GM18505 (cell line): ENCODE measurements around the gene NLRP8.
"Not testable (repeated sequence)": the region's sequence is repeated elsewhere in the genome, so short reads cannot be mapped to it uniquely, and the experiment has no call there.

Source experiments
- ATAC-seq: cut with Tn5 transposase; IDR thresholded peaks from one replicate; pipeline ENCODE4 v1.9.1; 2021; ENCODE audit not compliant: unreplicated experiment
- POLR2A ChIP-seq: IDR thresholded peaks from 4 replicates; pipeline ENCODE4 v1.6.1; 2011; ENCODE audit warnings: borderline replicate concordance; ENCODE audit not compliant: insufficient read depth, insufficient read length; ENCODE audit errors: extremely low read depth

Gene NLRP8

DNA sequence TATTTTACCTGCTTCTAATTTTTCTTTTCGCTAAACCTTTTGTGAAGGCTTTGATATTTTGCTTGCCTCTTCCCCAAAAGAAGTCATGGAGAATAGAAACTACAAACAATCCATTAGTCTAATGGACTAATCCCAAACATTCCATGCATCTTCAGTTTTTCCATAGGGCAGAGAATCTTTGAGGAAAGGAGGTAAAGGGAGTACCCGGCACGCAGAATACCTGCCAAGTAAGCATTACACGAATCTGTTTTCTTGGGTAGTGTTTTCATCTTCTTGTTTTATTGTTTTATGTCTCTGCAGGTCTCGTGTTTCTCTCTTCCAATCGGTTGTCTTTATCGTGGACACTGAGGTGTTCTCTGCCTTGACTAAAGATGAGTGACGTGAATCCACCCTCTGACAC is at the start of gene NLRP8:
Gene NLRP8 (plus strand): TSS at position 301 of the 400 bp plus-strand sequence.
- no peak for ATAC-seq
- TF ChIP-seq POLR2A: no peak

DNA sequence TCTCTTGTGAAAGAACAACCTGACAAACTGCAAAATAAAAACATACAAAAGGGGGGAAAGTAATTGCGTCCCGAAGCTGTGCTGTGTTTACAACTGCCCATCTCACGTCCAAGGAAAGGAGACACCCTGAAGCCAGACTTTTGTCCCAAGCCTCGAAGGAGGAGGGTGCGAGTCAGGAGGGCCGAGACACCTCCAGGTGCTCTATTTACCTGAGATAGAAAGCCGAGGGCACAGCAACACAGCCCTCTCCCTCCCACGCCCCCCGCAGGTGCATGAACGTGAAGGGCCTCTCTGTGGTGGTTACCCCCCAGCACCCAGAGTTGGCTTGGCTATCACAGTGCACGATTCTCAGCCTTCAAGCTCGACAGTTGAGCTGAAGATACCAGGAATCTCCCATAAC is 48.7 kb upstream of the NLRP8 start:
- no peak for ATAC-seq
- no peak for TF ChIP-seq POLR2A

DNA sequence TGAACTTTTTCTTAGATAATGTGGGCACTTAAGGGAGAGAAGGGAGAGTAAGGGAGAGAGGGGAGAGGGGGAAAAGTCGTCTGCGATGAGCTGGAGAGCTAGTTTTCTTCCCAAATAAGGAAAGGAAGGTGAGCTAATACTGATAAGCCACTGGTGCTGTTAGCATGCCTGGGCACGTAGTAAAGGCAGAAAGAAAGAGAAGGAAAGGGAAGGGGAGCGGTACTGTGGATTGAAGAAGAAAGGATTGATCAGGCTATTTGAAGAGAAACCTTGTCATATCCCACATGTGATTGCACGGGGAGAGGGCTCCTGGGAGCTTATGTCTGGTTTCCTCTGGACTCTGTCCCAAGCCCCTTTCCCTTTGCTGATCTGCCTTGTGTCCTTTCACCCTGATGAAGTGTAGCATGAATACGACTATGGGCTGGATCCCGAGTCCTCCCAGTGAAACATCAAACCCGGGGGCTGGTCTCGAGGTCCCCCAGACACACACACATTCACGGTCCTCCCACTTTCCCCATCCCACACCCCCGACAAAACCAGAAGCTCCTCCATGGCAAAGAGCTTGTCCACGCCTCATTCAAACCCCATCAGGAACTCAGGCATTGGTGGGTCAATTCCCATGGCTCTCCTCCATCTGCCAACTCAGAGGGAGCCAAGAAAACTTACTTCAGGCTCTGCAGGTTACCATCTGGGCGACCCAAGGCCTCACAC is 46.1 kb upstream of the NLRP8 start:
- TF ChIP-seq POLR2A: no peak
- ATAC-seq: no peak

DNA sequence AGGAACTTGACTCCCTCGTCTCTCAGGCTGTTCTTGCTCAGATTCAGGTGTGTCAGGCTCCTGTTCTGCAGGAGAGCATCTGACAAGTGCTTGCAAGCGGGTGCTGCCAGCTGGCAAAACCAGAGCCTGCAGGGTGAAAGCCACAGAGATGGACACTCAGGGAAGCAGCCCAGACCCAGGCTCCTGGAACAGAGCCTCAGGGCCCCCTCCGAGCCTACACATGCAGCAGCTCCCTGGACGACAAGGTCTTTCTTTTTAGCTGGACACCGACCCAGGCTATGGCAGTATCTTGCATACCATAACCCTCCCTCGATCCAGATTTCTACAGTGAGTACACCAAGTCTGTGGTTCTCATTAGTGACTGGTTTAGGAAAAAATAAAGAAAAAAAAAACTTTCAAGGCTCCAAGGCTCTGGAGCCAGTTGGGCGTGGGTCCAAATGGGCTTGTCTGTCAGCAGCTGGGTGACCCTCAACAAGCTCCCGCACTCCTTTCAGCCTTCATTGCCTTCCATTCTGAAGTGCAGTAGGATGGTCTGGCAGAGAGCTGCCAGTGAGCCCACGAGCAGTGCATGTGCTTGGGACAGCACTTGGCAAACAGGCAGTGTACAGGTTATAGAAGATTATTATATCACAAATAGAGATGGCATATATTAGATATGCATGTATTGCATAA is 45.4 kb upstream of the NLRP8 start:
- ATAC-seq: no peak
- no peak for TF ChIP-seq POLR2A

DNA sequence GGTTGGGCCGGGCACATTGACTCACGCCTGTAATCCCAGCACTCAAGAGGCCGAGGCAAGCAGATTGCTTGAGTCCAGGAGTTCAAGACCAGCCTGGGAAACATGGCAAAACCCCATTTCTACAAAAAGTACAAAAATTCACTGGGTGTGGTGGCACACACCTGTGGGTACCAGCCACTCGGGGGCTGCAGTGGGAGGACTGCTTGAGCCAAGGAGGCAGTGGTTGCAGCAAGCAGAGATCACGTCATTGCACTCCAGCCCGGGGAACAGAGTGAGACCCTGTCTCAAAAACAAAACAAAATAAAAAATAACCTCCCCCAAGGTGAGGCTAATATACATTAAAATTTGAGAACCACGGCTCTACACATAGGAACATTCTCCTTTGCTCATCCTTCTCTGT is 40.3 kb upstream of the NLRP8 start:
- ATAC-seq: no peak
- TF ChIP-seq POLR2A: no peak

DNA sequence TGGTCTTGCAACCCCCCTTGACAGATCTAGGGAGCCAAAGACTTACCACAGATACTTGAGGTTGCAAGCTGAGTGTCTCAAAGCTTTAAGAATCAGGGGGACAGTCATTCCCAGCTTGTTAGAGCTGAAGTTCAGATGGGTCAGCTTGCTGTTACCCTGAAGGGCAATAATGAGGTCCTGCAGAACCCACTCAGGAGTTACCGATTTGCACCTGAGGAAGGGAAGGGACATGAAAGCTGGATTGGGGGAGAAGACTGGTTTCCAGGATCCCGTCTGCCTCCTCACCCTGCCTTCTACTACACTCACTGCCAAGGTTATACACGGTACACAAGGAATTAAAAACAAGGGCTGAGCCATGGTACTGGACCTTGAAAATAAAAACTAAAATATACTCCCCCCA is 39.9 kb upstream of the NLRP8 start:
- ATAC-seq: no peak
- TF ChIP-seq POLR2A: no peak

DNA sequence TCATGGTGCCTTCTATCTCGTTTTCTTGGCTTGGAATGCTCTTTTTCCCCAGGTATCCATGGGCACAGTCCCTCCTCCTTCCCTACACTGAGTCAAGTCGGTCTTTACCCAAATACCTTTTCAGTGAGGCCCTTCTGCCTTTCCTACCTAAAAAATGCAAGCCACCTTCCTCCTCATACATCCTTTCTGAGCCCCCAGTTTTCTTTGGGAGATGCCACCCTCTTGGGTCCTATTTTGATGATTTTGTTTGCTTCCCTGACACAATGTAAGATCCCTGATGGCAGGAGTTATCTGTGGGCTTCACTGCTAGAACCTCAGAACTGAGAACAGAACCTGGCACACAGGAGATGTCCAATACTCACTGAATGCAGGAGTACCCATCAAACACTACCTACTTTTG is 37.8 kb upstream of the NLRP8 start:
- ATAC-seq: no peak
- TF ChIP-seq POLR2A: no peak

DNA sequence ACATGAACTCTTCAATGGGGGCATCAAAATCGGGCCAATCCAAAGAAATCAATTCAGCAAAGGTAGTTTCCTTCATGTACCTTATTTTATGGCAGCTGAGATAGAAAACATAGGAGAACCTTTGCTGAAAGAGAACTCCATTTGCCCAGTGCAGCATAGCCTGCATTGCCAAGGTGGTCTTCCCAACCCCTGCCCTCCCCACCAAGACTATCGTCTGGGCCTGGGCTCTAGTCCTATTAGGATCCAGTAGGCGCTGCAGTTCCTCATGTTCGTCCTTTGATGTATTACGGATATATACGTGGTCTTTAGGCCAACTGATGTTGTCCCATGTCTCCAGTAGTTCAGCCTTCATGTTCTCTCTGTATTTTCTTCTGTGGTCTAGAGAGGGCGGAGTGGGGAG is 34.7 kb upstream of the NLRP8 start:
- TF ChIP-seq POLR2A: no peak
- no peak for ATAC-seq

DNA sequence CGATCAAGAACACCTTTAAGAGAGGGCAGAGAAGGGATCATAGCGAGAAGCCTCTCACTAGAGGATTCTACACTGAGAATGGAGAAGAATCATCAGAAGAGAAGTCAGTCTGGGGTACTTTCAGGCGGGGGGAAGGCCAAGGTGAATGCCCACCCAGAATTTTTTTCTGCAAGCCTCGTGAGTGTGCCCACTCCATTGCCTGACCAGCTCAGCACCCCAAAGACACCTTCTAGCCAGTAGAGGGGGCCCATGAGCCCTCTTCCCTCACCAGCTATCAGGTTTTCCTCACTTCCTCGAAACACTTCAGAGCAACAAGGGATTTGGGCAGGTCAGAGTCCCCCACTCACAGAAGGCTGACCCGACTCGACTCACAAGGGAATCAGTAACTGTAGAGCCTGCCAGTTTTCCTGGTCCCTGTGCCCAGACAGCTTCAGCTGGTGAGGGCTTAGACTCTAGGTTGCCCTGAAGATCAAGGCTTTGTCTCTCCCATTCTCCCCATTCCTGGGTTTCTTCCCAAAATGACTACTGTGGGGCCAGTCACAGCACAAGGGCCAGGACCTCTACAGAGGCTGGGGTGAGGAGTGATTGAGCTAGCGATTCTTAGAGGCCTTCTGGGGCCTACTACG is 33.9 kb upstream of the NLRP8 start:
- no peak for ATAC-seq
- TF ChIP-seq POLR2A: no peak

DNA sequence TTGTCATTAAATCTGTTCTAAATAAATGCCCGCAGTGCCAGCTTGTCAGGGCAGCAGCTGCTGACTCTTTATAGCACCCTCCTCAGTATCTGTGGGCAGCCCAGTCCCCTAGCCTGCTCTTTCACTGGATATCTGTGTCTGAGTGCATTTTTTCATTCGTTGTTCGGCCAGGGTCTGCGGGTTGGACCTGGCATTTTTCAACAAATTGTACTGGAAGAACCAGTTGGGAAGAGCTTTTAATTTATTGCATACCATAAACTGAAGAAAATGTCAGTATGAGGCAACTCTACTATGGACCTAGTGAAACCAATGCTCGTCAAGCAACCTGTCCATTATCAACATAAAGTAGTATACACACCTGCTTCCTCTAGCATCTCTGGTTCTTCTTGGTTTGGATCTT is 24.1 kb upstream of the NLRP8 start:
- no peak for TF ChIP-seq POLR2A
- no peak for ATAC-seq

DNA sequence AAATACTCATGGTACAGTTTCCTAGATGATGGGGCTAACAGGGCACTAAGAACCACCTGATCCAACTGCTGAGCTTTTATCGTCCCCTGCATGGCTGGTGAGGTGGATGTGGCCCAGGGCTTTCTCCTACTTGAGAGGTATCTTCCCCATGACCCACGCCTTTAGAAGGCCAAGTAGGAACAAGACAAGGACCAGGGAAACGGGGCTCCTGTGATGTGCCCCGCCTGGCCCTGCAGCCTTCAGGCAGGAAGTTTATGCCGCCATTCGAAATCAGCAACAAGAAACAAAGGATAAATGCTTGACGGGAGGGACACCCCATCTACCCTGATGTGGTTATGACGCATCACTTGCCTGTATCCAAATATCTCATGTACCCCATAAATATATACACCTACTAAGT is 19.6 kb upstream of the NLRP8 start:
- no peak for ATAC-seq
- no peak for TF ChIP-seq POLR2A

DNA sequence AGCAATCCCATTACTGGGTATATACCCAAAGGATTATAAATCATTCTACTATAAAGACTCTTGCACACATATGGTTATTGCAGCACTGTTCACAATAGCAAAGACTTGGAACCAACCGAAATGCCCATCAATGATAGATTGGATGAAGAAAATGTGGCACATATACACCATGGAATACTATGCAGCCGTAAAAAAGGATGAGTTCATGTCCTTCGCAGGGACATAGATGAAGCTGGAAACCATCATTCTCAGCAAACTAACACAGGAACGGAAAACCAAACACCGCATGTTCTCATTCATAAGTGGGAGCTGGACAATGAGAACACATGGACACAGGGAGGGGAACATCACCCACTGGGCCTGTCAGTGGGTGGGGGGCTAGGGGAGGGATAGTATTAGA is 18.4 kb upstream of the NLRP8 start:
- not testable (repeated sequence) for ATAC-seq

DNA sequence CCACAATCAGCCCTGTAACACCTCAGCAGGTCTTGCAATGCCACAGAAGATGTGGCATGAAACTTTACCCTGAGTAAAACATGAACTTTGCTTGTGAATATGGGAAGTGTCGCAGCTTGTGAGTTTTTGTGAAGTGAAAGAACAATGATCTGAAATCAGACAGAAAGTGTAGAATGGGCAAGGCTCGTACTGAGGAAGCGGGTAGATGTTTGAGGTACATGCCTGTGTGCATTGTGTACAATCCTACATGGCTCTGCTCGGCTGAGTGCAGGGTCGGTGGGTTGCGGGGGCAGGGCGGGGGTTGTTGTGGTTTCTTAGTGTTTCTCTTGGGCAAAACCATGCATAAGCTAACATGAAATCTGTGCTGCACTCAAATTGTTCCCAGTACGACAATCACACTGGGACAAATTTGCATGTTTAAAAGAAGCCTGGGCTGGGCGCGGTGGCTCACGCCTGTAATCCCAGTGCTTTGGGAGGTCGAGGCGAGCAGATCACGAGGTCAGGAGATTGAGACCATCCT is 16.6 kb upstream of the NLRP8 start:
- TF ChIP-seq POLR2A: no peak
- no peak for ATAC-seq

DNA sequence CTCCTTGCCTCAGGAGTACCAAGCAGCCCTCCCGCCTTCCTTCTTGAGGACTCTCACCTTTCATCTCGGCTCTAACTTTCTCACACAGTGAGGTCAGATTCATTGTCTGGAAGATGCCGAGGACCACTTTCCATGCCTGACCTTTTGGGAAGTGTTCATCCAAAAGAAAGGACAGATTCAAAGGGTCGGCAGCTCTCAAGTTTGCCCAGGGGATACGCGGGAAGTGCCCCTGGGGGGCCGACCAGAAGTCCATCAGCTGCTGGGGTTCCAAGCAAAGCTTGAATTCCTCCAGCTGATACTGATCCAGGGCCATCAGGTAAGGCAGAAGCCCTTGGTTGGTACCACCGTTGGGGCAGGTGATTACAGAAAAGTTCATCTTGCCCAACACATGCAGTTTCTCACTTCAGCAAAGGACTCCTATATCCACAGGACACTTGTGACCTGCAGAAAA is 15.7 kb upstream of the NLRP8 start, which contains the start of gene NLRP13:
Gene NLRP13 (minus strand): TSS at position 401 of the 451 bp plus-strand sequence. CDS start 25 bp downstream, at position 376.
- no peak for TF ChIP-seq POLR2A
- no peak for ATAC-seq
